GM18505 (cell line): Measurements from ENCODE around the gene TIGIT.

ENCODE experiments used
- ATAC-seq: cut with Tn5 transposase; IDR thresholded peaks from one replicate; pipeline ENCODE4 v1.9.1; 2021; ENCODE audit not compliant: unreplicated experiment
- POLR2A ChIP-seq: IDR thresholded peaks from 4 replicates; pipeline ENCODE4 v1.6.1; 2011; ENCODE audit warnings: borderline replicate concordance; ENCODE audit not compliant: insufficient read depth, insufficient read length; ENCODE audit errors: extremely low read depth

TIGIT gene

GRCh38 chr3:114351123-114351821, 57.4 kb downstream of the TIGIT start:
- TF ChIP-seq POLR2A = no peak
- ATAC-seq = no peak

GRCh38 chr3:114351822-114352145, 58.0 kb downstream of the TIGIT start:
- no peak for ATAC-seq
- TF ChIP-seq POLR2A = no peak

GRCh38 chr3:114355653-114356052, 61.8 kb downstream of the TIGIT start:
- no peak for ATAC-seq
- no peak for TF ChIP-seq POLR2A

- TF ChIP-seq POLR2A = no peak
- no peak for ATAC-seq
Observed at GRCh38 chr3:114356066-114356465, 62.2 kb downstream of the TIGIT start.

GRCh38 chr3:114356525-114356924, 62.7 kb downstream of the TIGIT start:
- ATAC-seq = no peak
- TF ChIP-seq POLR2A = no peak
